Measurements from ENCODE around the gene NDFIP2.

NDFIP2 gene

DNA sequence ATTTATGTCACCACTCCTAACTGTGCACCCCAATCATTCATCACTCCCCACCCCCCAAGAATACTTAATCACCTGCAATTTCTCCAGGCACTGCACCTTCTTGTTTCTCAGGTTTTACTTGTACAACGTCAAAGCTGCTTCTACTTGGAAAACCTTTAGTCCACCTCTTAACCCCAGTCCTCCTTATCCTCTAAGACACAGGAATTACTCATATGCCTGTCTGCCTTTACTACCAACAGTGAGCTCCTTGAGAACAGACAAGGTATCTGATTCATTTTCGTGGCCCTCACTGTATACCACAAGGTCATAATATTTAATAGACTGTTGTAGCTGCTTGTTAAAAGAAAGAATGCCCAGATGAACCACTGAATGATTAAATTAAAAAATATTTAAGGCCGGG is 21.0 kb upstream of the NDFIP2 start:
- DNase-seq, result no peak

DNA sequence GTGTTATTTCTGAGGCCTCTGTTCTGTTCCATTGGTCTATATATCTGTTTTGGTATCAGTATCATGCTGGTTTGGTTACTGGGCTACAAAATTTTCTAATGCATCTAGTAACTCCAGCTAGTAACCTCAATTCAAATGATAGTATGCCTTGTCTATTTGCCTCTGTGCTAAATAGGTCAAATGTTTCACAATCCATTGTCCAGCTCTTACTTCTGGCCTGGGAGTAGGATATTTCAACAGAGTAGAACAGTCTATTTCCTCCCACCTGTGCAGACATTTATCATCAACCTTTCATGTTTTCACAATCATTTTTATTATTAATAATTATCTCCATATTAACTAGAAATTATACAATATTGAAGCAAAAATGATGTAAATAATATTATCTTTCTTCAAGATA is 18.1 kb upstream of the NDFIP2 start:
- DNase-seq, result no peak

DNA sequence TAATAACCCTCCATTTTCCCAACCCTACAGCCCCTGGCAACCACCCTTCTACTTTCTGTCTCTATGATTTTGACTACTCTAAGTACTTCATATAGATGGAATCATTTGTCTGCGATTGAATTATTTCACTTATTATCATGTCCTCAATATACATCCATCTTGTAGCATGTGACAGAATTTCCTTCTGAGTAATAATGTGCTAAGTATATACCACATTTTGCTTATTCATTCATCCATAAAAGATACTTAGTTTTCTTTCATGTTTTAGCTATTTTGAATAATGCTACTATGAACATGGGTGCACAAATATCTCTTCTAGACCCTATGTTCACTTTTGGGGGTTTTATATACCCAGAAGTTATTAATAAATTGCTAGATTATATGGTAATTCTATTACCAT is 17.4 kb upstream of the NDFIP2 start:
- no peak for DNase-seq

GRCh38 chr13:79466872-79467271 is 14.1 kb upstream of the NDFIP2 start:
- no peak for DNase-seq

DNA sequence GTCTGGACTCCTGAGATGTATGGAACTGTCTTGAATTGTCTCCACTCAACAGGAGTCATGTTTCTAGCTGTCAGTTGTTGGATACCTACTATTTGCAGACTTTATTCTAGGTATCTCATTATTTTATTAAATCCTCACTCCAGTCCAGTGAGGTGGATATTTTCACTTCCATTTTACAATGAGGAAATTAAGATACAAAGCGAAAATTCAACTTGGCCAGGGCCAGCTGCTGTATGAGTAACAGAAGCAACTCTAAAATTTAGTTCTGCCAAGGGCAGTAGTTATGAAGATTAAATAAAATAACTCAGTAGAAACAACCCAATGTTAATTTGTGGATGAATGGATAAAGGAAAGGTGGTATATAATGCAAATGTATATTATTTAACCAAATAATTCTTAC is 12.6 kb upstream of the NDFIP2 start:
- DNase-seq, result no peak

GRCh38 chr13:79468819-79469218 is 12.1 kb upstream of the NDFIP2 start:
- no peak for DNase-seq

GRCh38 chr13:79469608-79470007 is 11.3 kb upstream of the NDFIP2 start:
- DNase-seq, result no peak

DNA sequence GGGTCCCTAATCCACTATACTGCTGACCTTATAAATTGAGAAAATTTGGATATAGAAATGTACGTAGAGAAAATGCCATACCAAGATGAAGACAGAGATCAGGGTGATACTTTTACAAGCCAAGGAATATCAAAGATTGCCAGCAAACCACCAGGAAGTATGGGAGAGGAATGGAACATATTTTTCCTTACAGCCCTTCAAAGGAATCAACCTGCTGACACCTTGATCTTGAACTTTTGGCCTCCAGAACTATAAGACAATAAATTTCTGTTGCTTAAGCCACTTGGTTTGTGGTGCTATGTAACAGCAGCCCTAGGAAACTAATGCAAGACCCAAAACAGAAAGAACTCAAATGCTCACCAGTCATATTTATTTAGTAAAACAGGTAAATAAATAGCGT is 10.3 kb upstream of the NDFIP2 start:
- no peak for DNase-seq

DNA sequence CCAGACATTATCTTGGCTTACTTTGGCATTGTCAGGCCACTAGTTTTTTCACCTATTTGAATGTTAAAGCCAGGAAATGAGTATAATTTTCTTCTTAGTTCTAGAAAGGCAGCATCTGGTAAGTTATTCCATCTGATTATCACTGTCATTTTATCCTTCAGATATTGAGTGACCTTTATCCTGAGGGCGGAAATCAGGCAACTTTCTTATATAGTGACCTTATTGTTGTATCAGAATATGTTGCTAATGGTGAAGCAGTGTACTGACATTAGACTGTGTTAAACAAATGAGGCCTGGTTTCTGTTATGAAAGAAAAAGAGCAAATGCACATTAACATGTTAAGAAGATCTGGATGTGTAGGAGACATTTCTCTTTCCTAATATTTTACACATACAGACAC is 5.4 kb upstream of the NDFIP2 start:
- DNase-seq, result no peak

- no peak for DNase-seq
Measured at GRCh38 chr13:79477968-79478367, 3.0 kb upstream of the NDFIP2 start.

- DNase-seq, result no peak
Measured at GRCh38 chr13:79479882-79480281, 1.1 kb upstream of the NDFIP2 start.

DNA sequence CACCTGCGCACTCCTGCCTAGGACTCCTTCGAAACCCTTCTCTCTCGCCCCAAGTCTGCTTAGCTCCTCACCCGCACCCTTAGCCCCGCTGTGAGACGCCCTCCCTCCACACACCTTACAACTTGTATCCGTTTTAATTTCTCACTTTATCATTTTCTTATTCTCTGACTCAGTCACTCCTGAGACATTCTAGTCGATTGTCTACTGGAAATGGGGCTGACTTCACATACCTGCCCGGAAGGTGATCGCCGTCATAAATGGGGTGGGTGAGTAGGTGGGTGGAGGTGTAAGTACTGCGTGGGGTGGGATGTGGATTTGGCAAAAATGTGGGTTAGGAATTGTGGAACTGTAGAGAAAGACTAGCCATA is 714 bp downstream of the NDFIP2 start:
- no peak for DNase-seq

- no peak for DNase-seq
Measured at GRCh38 chr13:79482281-79482970, 1.5 kb downstream of the NDFIP2 start.

GRCh38 chr13:79483086-79483706 is 2.2 kb downstream of the NDFIP2 start:
- DNase-seq, result no peak

- no peak for DNase-seq
Measured at GRCh38 chr13:79485014-79485811, 4.3 kb downstream of the NDFIP2 start.

DNA sequence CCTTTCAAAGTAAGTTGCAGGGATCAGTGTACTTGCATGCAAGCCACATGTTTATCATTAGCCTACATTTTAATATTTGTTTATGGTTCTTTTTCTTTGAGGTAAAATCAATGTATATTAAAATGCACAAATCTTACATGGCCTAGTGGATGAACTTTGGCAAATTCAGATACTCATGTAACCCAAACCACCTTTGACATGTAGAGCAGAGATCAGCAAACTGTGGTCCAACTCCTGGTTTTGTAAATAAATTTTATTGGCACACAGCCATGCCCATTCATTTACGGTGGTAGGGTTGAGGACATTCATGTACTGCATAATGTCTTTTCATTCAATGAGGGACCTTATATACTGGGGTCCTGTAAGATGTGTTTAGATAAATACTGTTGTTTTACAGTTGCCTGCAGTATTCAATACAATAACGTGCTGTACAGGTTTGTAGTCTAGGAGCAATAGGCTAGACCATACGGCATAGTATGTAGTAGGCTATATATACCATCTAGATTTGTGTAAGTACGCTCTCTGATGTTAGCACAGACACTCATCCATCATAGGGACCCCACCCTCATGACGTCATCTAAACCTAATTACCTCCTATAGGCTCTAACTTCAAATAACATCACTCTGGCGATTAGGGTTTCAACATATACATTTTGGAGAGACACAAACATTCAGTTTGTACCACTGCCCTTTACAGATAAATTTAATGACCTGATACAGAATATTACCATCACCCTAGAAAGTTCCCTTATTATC is 5.7 kb downstream of the NDFIP2 start:
- DNase-seq, result no peak

DNA sequence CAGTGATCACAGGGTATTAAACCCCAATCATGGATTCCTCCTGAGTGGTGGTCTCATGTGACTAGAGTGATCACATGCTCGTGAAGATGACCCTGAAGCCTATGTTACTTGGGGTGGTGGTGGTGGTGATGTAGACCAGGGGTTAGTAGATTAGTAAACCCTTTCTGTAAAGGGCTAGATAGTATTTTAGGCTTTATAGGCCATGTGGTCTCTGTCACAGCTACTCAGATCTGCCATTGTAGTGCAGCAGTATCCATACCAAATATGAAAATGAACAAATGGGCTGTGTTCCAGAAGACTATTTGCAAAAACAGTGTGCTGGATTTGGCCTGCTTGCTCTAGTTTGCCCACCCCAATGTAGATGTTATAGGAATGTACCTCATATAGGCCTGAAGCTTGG is 9.4 kb downstream of the NDFIP2 start:
- DNase-seq, result no peak

- no peak for DNase-seq
Measured at GRCh38 chr13:79490824-79491223, 9.9 kb downstream of the NDFIP2 start.

DNA sequence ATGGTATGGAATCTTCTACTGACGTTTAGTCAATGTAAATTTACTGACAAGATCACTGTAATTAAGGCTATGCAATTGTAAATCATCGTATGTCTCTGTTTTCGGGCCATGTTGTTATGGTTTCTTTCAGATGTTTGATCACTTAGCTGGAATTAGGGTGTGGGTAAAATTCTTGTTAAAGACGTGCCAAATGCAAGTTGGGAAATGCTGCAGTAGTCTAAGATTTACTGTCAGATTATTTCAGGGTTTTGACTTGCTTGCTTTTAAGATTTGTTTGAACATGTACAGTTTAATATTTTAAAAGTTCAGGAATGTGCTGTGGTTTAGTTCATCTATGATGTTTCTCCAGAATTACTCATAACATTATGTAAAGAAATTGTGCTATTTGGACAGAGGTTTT is 10.8 kb downstream of the NDFIP2 start:
- DNase-seq, result no peak

DNA sequence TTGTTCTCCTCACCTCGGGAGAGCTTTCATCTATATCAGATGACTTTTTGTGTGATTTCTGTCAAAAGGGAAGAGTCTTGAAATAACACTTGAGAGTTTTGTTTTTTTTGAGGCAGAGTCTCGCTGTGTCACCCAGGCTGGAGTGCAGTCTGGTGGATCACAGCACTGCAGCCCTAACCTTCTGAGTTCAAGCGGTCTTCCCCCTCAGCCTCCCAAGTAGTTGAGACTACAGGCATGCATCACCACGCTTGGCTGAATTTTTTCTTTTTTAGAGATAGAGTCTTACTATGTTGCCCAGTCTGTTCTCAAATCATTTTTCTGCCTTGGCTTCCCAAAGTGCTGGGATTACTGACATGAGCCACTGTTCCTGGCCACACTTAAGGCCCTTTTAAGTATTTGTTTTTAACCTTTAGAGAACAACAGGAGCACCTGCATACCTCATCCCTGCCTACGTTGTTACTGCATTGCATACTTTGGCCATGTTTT is 11.4 kb downstream of the NDFIP2 start:
- no peak for DNase-seq

GRCh38 chr13:79492918-79493594 is 12.1 kb downstream of the NDFIP2 start:
- DNase-seq, result no peak

DNA sequence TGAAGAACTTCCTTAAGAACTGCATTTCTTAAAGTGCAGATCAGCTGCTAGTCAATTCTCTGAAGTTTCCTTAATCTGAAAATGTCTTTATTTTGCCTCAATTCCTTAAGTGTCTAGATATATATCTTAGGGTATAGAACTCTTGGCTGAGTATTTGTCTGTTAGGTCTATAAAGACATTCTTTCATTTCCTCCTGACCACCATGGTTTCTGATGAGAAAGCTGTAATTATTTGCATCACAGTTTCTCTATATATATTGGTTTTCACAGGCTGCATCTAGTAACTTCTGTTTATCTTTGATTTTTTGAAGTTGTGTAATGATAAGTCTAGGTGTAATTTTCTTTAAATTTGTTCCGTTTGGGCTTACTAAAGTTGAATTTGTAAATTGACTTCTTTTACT is 15.2 kb downstream of the NDFIP2 start:
- no peak for DNase-seq

GRCh38 chr13:79497064-79497463 is 16.1 kb downstream of the NDFIP2 start:
- no peak for DNase-seq
